Psoas muscle (tissue), 8 donors: ENCODE data around the gene CNNM3. TPM values are rescaled to one million over a fixed set of nuclear protein-coding genes. Genes with fewer than 3 reads are reported as not detected.

ENCODE experiments used
- ATAC-seq, 4 donors: fragments of 200-7000 bp; cut with Tn5 transposase; one replicate each; pipeline ENCODE4 v1.9.1; 2020; ENCODE audit warnings: moderate library complexity in 3 of 4, mild to moderate bottlenecking in 2 of 4
- DNase-seq, 2 donors: peaks; one replicate each; pipeline ENCODE4 v3.0.0-alpha.2; 2020
- H3K27ac ChIP-seq: fragments of 200-600 bp; one replicate; pipeline ENCODE4 v1.8.0; 2022
- H3K27me3 ChIP-seq, 3 donors: fragments of 200-600 bp in 1 of 3; one replicate each; pipeline versions ENCODE4 v1.6.1 to v1.8.0; 2013 to 2022; ENCODE audit warnings: low read length in 2 of 3, mild to moderate bottlenecking in 2 of 3, moderate library complexity in 1 of 3; ENCODE audit not compliant: insufficient read depth in 3 of 3
- H3K36me3 ChIP-seq, 2 donors: fragments of 200-600 bp in 1 of 2; one replicate each; pipeline versions ENCODE4 v1.6.1 to v1.8.0; 2013 to 2022; ENCODE audit warnings: low read depth in 1 of 2, mild to moderate bottlenecking in 1 of 2, moderate library complexity in 1 of 2; ENCODE audit not compliant: insufficient read depth in 1 of 2
- H3K4me1 ChIP-seq: fragments of 200-600 bp; one replicate; pipeline ENCODE4 v1.8.0; 2022
- H3K4me3 ChIP-seq: fragments of 200-600 bp; one replicate; pipeline ENCODE4 v1.8.0; 2022; ENCODE audit warnings: mild to moderate bottlenecking
- H3K9me3 ChIP-seq: fragments of 200-600 bp; one replicate; pipeline ENCODE4 v1.8.0; 2022
- WGBS, 3 donors: extraction: QIAGEN DNeasy Blood & Tissue Kit; methylation state at CpG; one replicate each; pipeline versions ENCODE4 v1.1.6 to v1.1.7; 2013; 5-methylcytosine and 5-hydroxymethylcytosine counted together
- intact Hi-C, 2 donors: fragments of 100-400 bp; cut with DNase I; formaldehyde crosslinking; loops; one replicate each; pipeline versions ENCODE4 v1.11.0 to v1.14.2; 2022
- polyA plus RNA-seq, 3 donors: library from polyadenylated mRNA; stranded (reverse); fragments of 200-250 nt; gene quantifications; one replicate each; pipeline ENCODE4 v1.2.3, GENCODE V29; 2013
- total RNA-seq, 4 donors: library from RNA; stranded (reverse); fragmentation: NEBNext Ultra II Directional in 2 of 4; extraction: Animal tissue kit (Norgen Biotek cat#: 25700) in 2 of 4; gene quantifications; one replicate each; pipeline versions ENCODE4 v1.2.1 to v1.2.4, GENCODE V29; 2021 to 2023
- TF ChIP-seq, protein P1 (sequence below): fragments of 200-600 bp; IDR thresholded peaks from one replicate; pipeline ENCODE4 v1.8.0; 2022; ENCODE audit warnings: antibody characterized with exemption
- donor health status: healthy with polysubstance abuse.
- donor health status: DM: no; HTN: no; CAD: no; lungs with moderate emphysema.
- donor health status: Bipolar disorder and iron deficiency.
- donor health status: healthy.
- donor health status: DM: yes; HTN: yes; CAD: no.
- donor health status: DM: no; HTN: no; CAD: no.
- donor health status: DM: no; HTN: no; CAD: no.
- donor health status: DM: yes; HTN: yes; CAD: no.

The CNNM3 gene
- total and polyA plus RNA-seq, 7 donors: 4.2 to 12.6 (median 7.7) TPM

DNA sequence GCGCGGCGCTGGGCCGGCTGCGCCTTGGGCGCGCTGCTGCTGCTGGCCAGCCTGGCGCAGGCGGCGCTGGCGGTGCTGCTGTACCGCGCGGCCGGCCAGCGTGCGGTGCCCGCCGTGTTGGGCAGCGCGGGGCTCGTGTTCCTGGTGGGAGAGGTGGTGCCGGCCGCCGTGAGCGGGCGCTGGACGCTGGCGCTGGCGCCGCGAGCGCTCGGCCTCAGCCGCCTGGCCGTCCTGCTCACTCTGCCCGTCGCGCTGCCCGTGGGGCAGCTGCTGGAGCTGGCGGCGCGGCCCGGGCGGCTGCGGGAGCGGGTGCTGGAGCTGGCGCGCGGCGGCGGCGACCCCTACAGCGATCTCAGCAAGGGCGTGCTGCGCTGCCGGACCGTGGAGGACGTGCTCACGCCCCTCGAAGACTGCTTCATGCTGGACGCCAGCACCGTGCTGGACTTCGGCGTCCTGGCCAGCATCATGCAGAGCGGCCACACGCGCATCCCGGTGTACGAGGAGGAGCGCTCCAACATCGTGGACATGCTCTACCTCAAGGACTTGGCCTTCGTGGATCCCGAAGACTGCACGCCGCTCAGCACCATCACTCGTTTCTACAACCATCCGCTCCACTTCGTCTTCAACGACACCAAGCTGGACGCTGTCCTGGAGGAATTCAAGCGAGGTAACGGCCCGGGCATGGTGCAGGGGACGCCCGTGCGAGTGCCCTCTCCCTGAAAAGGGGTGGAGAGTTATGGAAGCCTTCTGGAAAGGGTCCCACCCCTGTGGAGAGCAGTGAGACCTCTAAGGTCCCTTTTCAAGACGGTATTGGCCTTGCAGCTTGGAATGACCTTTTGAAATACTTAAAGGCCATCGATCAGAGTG, 1.0 kb downstream of the CNNM3 start:
- WGBS, 3 donors: 2 to 4% (median 2%) methylated on average over 52 to 89 of the region's 89 CpGs
- peaks cover 58% of the 10 kb centered on the region for H3K4me1 ChIP-seq
- DNase-seq (no peak), ATAC-seq (peak in 1 of 4 donors; percentile 5)
- H3K4me3 ChIP-seq: peak overlapping the region; percentile 93
- no peaks in the 10 kb centered on the region for H3K9me3 ChIP-seq
- TF ChIP-seq, protein P1, sequence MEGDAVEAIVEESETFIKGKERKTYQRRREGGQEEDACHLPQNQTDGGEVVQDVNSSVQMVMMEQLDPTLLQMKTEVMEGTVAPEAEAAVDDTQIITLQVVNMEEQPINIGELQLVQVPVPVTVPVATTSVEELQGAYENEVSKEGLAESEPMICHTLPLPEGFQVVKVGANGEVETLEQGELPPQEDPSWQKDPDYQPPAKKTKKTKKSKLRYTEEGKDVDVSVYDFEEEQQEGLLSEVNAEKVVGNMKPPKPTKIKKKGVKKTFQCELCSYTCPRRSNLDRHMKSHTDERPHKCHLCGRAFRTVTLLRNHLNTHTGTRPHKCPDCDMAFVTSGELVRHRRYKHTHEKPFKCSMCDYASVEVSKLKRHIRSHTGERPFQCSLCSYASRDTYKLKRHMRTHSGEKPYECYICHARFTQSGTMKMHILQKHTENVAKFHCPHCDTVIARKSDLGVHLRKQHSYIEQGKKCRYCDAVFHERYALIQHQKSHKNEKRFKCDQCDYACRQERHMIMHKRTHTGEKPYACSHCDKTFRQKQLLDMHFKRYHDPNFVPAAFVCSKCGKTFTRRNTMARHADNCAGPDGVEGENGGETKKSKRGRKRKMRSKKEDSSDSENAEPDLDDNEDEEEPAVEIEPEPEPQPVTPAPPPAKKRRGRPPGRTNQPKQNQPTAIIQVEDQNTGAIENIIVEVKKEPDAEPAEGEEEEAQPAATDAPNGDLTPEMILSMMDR: no peak
- peak overlapping the region; percentile 97 for H3K27ac ChIP-seq
- intact Hi-C loops: no loop called here
- H3K27me3 ChIP-seq: no peaks in the 10 kb centered on the region
- H3K36me3 ChIP-seq: peaks cover 0 to 15% of the 10 kb centered on the region in 2 donors

DNA sequence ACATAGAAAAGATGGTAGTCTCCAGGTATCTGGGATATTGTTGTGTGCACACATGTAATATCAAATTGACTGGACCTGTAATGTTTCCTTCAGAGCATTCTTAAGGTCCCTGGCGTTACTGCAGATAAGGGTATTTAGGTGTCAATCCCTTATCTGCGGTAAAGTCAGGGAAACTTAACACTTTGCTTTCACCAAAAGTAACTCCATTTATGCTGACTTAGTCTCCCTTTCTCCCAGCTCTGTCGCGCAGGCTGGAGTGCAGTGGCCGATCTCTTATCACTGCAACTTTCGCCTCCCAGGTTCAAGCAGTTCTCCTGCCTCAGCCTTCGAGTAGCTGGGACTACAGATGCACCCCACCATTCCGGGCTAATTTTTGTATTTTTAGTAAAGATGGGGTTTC, 1.8 kb downstream of the CNNM3 start:
- DNase-seq (no peak), ATAC-seq (no peak)
- Histone ChIP-seq H3K4me1 (peaks cover 55% of the 10 kb centered on the region), H3K27me3 (no peaks in the 10 kb centered on the region), H3K27ac (no peak overlapping the region), H3K9me3 (no peaks in the 10 kb centered on the region), H3K4me3 (peak overlapping the region; percentile 93), H3K36me3 (peaks cover 0 to 15% of the 10 kb centered on the region in 2 donors)
- intact Hi-C loops: no loop called here
- TF ChIP-seq, protein P1: no peak
- WGBS, 3 donors: 80 to 87% (median 83%) methylated on average over 8 of the region's 8 CpGs

DNA sequence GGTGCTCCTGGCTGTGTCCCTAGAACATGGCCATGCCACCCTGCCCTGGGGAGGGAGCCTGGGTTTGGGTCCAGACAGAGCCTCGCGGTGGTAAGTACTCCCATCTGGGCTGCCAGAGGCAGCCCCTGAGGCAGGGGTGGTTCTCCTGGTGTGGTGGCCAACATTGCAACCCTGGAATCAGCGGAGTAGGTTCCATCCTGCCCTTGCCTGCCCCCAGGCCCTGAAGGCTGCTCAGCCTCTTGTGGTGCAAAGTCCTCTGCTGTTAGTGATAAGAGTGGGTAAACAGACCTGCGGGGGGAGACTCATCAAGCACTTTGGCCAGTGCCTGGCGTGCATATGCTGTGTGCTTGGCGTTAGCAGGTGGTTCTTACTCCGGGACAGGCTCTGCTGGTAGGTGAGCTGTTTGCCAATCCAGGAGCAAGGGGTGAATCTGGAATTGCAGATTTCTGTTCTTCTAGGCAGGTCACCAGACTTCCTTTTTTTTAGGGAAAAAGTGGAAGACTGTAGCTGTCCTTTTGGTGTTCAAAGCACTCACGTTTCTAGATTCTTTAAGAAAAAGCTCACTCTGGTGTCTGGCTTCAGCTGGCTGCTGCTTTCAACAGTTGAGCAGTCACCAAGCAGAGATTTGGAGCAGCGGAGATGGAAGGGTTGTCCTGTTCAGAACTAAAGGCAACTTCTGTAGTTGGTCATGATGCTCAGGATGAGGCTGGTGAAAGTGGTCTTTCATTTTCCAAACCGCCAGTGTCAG, 3.2 kb downstream of the CNNM3 start:
- Histone ChIP-seq H3K27me3 (no peaks in the 10 kb centered on the region), H3K4me1 (peaks cover 56% of the 10 kb centered on the region), H3K27ac (peak overlapping the region; percentile 27), H3K9me3 (no peaks in the 10 kb centered on the region), H3K36me3 (peaks cover 0 to 24% of the 10 kb centered on the region in 2 donors), H3K4me3 (peak overlapping the region; percentile 37)
- intact Hi-C loops: no loop called here
- no peak for ATAC-seq
- WGBS, 3 donors: 59 to 73% (median 63%) methylated on average over 10 of the region's 10 CpGs
- DNase-seq: no peak
- TF ChIP-seq, protein P1: no peak

DNA sequence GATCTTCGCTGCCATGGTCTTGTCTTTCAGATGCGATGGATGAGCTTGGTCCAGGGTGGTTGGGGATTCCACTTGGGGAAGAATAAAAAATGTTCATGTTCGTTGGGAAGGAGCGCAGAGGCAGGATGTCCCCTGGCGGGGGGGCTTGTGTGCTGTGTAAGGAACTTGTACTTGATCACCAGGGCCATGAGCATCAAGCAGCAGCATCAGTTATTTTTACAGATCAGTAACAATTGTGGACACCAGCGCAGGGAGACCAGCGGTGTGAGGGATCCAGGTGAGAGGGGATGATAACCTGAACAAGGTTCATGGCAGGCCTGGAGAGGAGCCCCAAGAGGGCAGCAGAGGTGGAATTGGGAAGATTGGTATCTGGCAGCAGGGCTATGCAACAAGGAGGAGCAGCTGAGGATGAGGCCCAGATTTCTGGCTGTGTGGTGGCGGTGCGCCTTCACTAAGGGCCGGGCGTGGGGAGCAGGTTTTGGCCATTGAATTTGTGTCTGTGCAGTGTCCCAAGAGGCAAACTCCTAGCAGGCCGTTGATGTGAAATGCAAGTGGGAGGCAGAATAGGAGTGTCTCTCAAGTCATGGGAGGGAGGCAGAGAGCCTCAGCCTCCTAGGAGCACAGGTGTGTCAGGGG, 3.9 kb downstream of the CNNM3 start:
- H3K4me1 ChIP-seq: peaks cover 54% of the 10 kb centered on the region
- no peaks in the 10 kb centered on the region for H3K9me3 ChIP-seq
- ATAC-seq: no peak
- intact Hi-C loops: no loop called here
- DNase-seq: peak in 1 of 2 donors; percentile 49
- no peak overlapping the region for H3K27ac ChIP-seq
- H3K27me3 ChIP-seq: no peaks in the 10 kb centered on the region
- peaks cover 0 to 30% of the 10 kb centered on the region in 2 donors for H3K36me3 ChIP-seq
- TF ChIP-seq, protein P1: no peak
- 79 to 84% (median 80%) methylated on average over 12 of the region's 12 CpGs for WGBS, 3 donors
- peak overlapping the region; percentile 15 for H3K4me3 ChIP-seq
